ENCODE measurements around the gene MPPE1. TPM values are rescaled to one million over a fixed set of nuclear protein-coding genes. Genes with fewer than 3 reads are reported as not detected.
"Not testable (repeated sequence)": the region's sequence is repeated elsewhere in the genome, so short reads cannot be mapped to it uniquely, and the experiment has no call there.

MPPE1 gene
- total RNA-seq, 1 experiment from 2014 or later, result 17.9 TPM

DNA sequence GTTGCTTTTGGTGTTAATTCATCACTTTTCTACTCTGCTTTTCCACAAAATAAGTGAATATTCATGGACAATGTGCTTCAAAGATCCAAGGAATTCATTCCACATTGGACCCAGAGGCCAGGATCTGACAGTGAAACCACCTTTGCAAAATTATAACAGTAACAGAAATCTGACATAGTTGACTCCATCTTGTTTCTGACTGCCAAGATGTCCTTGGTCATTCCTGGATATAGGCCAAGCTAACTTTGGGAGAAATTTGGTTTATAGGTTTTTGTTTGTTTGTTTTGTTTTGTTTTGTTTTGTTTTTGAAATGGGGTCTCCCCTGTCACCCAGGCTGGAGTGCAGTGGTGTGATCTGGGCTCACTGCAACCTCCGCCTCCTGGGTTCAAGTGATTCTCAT lies 10.3 kb downstream of the MPPE1 start:
- no peak overlapping the region for H3K9ac ChIP-seq (ENCODE audit: low read length)
- H3K79me2 ChIP-seq (ENCODE audit: low read length), result no peaks in the 10 kb centered on the region
- ChIA-PET POLR2A (ENCODE audit: unreplicated experiment) (no interaction called here), CTCF (no interaction called here)
- TF ChIP-seq EZH2phosphoT487 (IDR thresholded peaks at IDR 0.05; ENCODE audit: borderline replicate concordance, low read length) (no peak), EZH2 (IDR thresholded peaks at IDR 0.05; ENCODE audit: low read length, unreplicated experiment) (no peak)
- TF ChIP-seq, protein P1, sequence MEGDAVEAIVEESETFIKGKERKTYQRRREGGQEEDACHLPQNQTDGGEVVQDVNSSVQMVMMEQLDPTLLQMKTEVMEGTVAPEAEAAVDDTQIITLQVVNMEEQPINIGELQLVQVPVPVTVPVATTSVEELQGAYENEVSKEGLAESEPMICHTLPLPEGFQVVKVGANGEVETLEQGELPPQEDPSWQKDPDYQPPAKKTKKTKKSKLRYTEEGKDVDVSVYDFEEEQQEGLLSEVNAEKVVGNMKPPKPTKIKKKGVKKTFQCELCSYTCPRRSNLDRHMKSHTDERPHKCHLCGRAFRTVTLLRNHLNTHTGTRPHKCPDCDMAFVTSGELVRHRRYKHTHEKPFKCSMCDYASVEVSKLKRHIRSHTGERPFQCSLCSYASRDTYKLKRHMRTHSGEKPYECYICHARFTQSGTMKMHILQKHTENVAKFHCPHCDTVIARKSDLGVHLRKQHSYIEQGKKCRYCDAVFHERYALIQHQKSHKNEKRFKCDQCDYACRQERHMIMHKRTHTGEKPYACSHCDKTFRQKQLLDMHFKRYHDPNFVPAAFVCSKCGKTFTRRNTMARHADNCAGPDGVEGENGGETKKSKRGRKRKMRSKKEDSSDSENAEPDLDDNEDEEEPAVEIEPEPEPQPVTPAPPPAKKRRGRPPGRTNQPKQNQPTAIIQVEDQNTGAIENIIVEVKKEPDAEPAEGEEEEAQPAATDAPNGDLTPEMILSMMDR (conservative IDR thresholded peaks at IDR 0.05; ENCODE audit: low read depth, low read length), result no peak
- H3K27ac ChIP-seq (ENCODE audit: low read length), result no peak overlapping the region
- H2AFZ ChIP-seq (ENCODE audit: low read length), result no peak overlapping the region
- intact Hi-C loops (cut with micrococcal nuclease), result no loop called here
- H3K27me3 ChIP-seq (ENCODE audit: low read length), result no peaks in the 10 kb centered on the region
- BruUV-seq (replicated peaks), result no TSS peak
- H3K4me2 ChIP-seq (ENCODE audit: low read length), result no peak overlapping the region
- no peaks in the 10 kb centered on the region for H4K20me1 ChIP-seq (ENCODE audit: low read length)
- no peak for ATAC-seq
- no peaks in the 10 kb centered on the region for H3K9me3 ChIP-seq (ENCODE audit: low read length)
- peaks cover 3% of the 10 kb centered on the region; the same call in 1 of the 2 replicates for H3K36me3 ChIP-seq (ENCODE audit: low read depth, low read length)
- no peak overlapping the region for H3K4me3 ChIP-seq (ENCODE audit: low read length)
- DNase-seq, result no peak
- H3K4me1 ChIP-seq (ENCODE audit: insufficient read depth, low read length), result peaks cover 2% of the 10 kb centered on the region; the same call in 1 of the 2 replicates
- no peaks in the 10 kb centered on the region for H3F3A ChIP-seq (ENCODE audit: low read length, unreplicated experiment)
- no peaks in the 10 kb centered on the region for H3K9me2 ChIP-seq (replicated peaks; ENCODE audit: low read length)

DNA sequence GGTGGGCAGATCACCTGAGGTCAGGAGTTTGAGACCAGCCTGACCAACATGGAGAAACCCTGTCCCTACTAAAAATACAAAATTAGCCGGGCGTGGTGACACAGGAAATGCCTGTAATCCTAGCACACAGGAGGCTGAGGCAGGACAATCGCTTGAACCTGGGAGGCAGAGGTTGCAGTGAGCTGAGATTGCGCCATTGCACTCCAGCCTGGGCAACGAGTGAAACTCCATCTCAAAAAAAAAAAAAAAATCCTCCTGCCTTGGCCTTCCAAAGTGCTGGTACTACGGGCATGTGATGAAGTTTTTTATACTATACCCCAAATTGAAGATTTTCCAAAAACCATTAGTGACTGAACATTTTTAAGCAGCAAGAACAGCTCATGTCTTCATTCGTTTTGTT lies 15.7 kb downstream of the MPPE1 start:
- H3K27ac ChIP-seq (ENCODE audit: low read length); H3K9me2 ChIP-seq (replicated peaks; ENCODE audit: low read length); BruUV-seq (replicated peaks); H2AFZ ChIP-seq (ENCODE audit: low read length); DNase-seq; H3K9me3 ChIP-seq (ENCODE audit: low read length); H4K20me1 ChIP-seq (ENCODE audit: low read length); H3K36me3 ChIP-seq (ENCODE audit: low read depth, low read length); H3K4me2 ChIP-seq (ENCODE audit: low read length); CTCF ChIA-PET; H3K4me1 ChIP-seq (ENCODE audit: insufficient read depth, low read length); H3K9ac ChIP-seq (ENCODE audit: low read length); ATAC-seq; H3K79me2 ChIP-seq (ENCODE audit: low read length); H3K4me3 ChIP-seq (ENCODE audit: low read length); H3F3A ChIP-seq (ENCODE audit: low read length, unreplicated experiment); H3K27me3 ChIP-seq (ENCODE audit: low read length); intact Hi-C loops (cut with micrococcal nuclease); POLR2A ChIA-PET (ENCODE audit: unreplicated experiment): not testable (repeated sequence)

DNA sequence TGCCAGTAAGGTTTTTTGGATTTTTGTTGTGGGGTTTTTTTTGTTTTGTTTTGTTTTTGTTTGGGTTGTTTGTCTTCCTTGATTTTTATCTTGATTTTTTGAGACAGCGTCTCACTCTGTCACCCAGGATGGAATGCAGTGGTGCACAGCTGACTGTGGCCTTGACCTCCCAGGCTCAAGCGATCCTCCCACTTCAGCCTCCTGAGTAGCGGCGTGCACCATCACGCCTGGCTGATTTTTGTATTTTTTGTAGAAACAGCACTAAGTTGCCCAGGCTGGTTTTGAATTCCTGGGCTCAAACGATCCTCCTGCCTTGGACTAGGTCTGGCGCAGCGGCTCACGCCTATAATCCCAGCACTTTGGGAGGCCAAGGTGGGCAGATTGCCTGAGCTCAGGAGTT lies 16.4 kb downstream of the MPPE1 start:
- no peak overlapping the region for H3K4me3 ChIP-seq (ENCODE audit: low read length)
- DNase-seq (no peak), ATAC-seq (no peak)
- no peaks in the 10 kb centered on the region for H4K20me1 ChIP-seq (ENCODE audit: low read length)
- no peaks in the 10 kb centered on the region for H3K9me3 ChIP-seq (ENCODE audit: low read length)
- H2AFZ ChIP-seq (ENCODE audit: low read length), result no peak overlapping the region
- H3K27ac ChIP-seq (ENCODE audit: low read length), result no peak overlapping the region
- CTCF ChIA-PET, result no interaction called here
- TF ChIP-seq EZH2 (IDR thresholded peaks at IDR 0.05; ENCODE audit: low read length, unreplicated experiment) (no peak), EZH2phosphoT487 (IDR thresholded peaks at IDR 0.05; ENCODE audit: borderline replicate concordance, low read length) (no peak)
- TF ChIP-seq, protein P1 (conservative IDR thresholded peaks at IDR 0.05; ENCODE audit: low read depth, low read length), result no peak
- POLR2A ChIA-PET (ENCODE audit: unreplicated experiment), result interaction anchor here (0.7 kb wide), 1 partner anchor 427 kb away, joined by 7 read pairs; no protein-coding TSS in a partner anchor
- no peaks in the 10 kb centered on the region for H3K27me3 ChIP-seq (ENCODE audit: low read length)
- peaks cover 14% of the 10 kb centered on the region for H3K4me1 ChIP-seq (ENCODE audit: insufficient read depth, low read length)
- H3K79me2 ChIP-seq (ENCODE audit: low read length), result no peaks in the 10 kb centered on the region
- H3K9me2 ChIP-seq (replicated peaks; ENCODE audit: low read length), result no peaks in the 10 kb centered on the region
- intact Hi-C loops (cut with micrococcal nuclease), result no loop called here
- peaks cover 3% of the 10 kb centered on the region; the same call in 1 of the 2 replicates for H3K36me3 ChIP-seq (ENCODE audit: low read depth, low read length)
- H3F3A ChIP-seq (ENCODE audit: low read length, unreplicated experiment), result no peaks in the 10 kb centered on the region
- BruUV-seq (replicated peaks), result no TSS peak
- no peak overlapping the region for H3K4me2 ChIP-seq (ENCODE audit: low read length)
- H3K9ac ChIP-seq (ENCODE audit: low read length), result no peak overlapping the region

Data from PC-3 (cell line).